Cardiac muscle cell (in vitro differentiated cells and primary cell): ENCODE results near the gene MMP28. TPM values are rescaled to one million over a fixed set of nuclear protein-coding genes. Genes with fewer than 3 reads are reported as not detected.

ENCODE experiments used
- DNase-seq, 2 donors: peaks; one replicate each; pipeline versions ENCODE4 v3.0.0 to v3.0.0-alpha.2; 2010 to 2017; ENCODE audit warnings: low read depth in 1 of 2, low spot score in 1 of 2
- H3K27ac ChIP-seq: fragments of 200-600 bp; sonication (generic); 2 replicates; pipeline ENCODE4 v1.5.1; 2016
- H3K27me3 ChIP-seq: fragments of 200-600 bp; sonication (generic); 2 replicates; pipeline ENCODE4 v1.6.0; 2016; ENCODE audit warnings: control low read depth
- H3K36me3 ChIP-seq: fragments of 200-600 bp; sonication (generic); 2 replicates; pipeline ENCODE4 v1.5.1; 2016; ENCODE audit warnings: control low read depth
- H3K4me1 ChIP-seq: fragments of 200-600 bp; sonication (generic); 2 replicates; pipeline ENCODE4 v1.8.1; 2017; ENCODE audit warnings: low read depth, mild to moderate bottlenecking, mixed run types
- H3K4me3 ChIP-seq: fragments of 200-600 bp; sonication (generic); 2 replicates; pipeline ENCODE4 v1.5.1; 2016; ENCODE audit warnings: mild to moderate bottlenecking
- H3K9me3 ChIP-seq: fragments of 200-600 bp; sonication (generic); 2 replicates; pipeline ENCODE4 v1.5.1; 2017; ENCODE audit warnings: low read depth, mild to moderate bottlenecking, control low read depth
- CTCF ChIP-seq: IDR thresholded peaks from 2 replicates; pipeline ENCODE4 v1.5.1; 2012; ENCODE audit warnings: low read depth, mild to moderate bottlenecking, low read length
- polyA plus RNA-seq: library from polyadenylated mRNA; unstranded; fragments of >200 nt; fragmentation: Nextera tagmentation; extraction: Ambion mirVana; gene quantifications from 2 replicates; pipeline ENCODE4 v1.2.1, GENCODE V29; 2016
- total RNA-seq: library from RNA; depleted of rRNA; stranded (reverse); fragments of >200 nt; gene quantifications from 2 replicates; pipeline ENCODE4 v1.2.3, GENCODE V29; 2016

MMP28 gene
- total and polyA plus RNA-seq, 2 experiments from 2014 or later = 0.84 TPM; not detected in 1

- no peaks in the 10 kb centered on the region for H3K9me3 ChIP-seq
- no peak overlapping the region for H3K4me3 ChIP-seq
- TF ChIP-seq CTCF = no peak
- H3K27me3 ChIP-seq = no peaks in the 10 kb centered on the region
- no peak overlapping the region for H3K27ac ChIP-seq
- H3K4me1 ChIP-seq = no peaks in the 10 kb centered on the region
- H3K36me3 ChIP-seq = no peaks in the 10 kb centered on the region
- DNase-seq = no peak
Measured at GRCh38 chr17:35745749-35746320, 49.6 kb downstream of the MMP28 start.

- Histone ChIP-seq H3K4me1 (no peaks in the 10 kb centered on the region), H3K27ac (no peak overlapping the region), H3K4me3 (no peak overlapping the region), H3K27me3 (no peaks in the 10 kb centered on the region), H3K9me3 (no peaks in the 10 kb centered on the region), H3K36me3 (no peaks in the 10 kb centered on the region)
- TF ChIP-seq CTCF = no peak
- no peak for DNase-seq
Measured at GRCh38 chr17:35745246-35745645, 50.2 kb downstream of the MMP28 start.

- DNase-seq = no peak
- no peak for TF ChIP-seq CTCF
- H3K27me3 ChIP-seq = no peaks in the 10 kb centered on the region
- no peaks in the 10 kb centered on the region for H3K9me3 ChIP-seq
- H3K4me3 ChIP-seq = no peak overlapping the region
- H3K36me3 ChIP-seq = no peaks in the 10 kb centered on the region
- H3K27ac ChIP-seq = no peak overlapping the region
- no peaks in the 10 kb centered on the region for H3K4me1 ChIP-seq
Measured at GRCh38 chr17:35744830-35745229, 50.6 kb downstream of the MMP28 start.

GRCh38 chr17:35743626-35744328 lies 51.7 kb downstream of the MMP28 start:
- no peak overlapping the region for H3K4me3 ChIP-seq
- H3K27me3 ChIP-seq = no peaks in the 10 kb centered on the region
- H3K36me3 ChIP-seq = no peaks in the 10 kb centered on the region
- no peak overlapping the region for H3K27ac ChIP-seq
- no peaks in the 10 kb centered on the region for H3K9me3 ChIP-seq
- no peak for TF ChIP-seq CTCF
- peak; percentile 65 to 72 for DNase-seq
- no peaks in the 10 kb centered on the region for H3K4me1 ChIP-seq

- Histone ChIP-seq H3K36me3 (no peaks in the 10 kb centered on the region), H3K27me3 (no peaks in the 10 kb centered on the region), H3K4me3 (no peak overlapping the region), H3K27ac (no peak overlapping the region), H3K9me3 (no peaks in the 10 kb centered on the region), H3K4me1 (no peaks in the 10 kb centered on the region)
- TF ChIP-seq CTCF = no peak
- DNase-seq = no peak
Measured at GRCh38 chr17:35742896-35743477, 52.5 kb downstream of the MMP28 start.
